HUES48 (cell line): ENCODE results near the gene TMED8.
"Not testable (repeated sequence)": the region's sequence is repeated elsewhere in the genome, so short reads cannot be mapped to it uniquely, and the experiment has no call there.

ENCODE experiments used
- H3K27ac ChIP-seq: one replicate; pipeline ENCODE4 v1.7.0; 2013; ENCODE audit warnings: low read depth, low read length, inconsistent platforms
- H3K27me3 ChIP-seq: 2 replicates; pipeline ENCODE4 v1.6.1; 2013; ENCODE audit warnings: mild to moderate bottlenecking, low read length; ENCODE audit not compliant: control insufficient read depth, insufficient read depth
- H3K36me3 ChIP-seq: 2 replicates; pipeline ENCODE4 v1.6.1; 2013; ENCODE audit warnings: low read length; ENCODE audit not compliant: control insufficient read depth, insufficient read depth
- H3K4me1 ChIP-seq: 2 replicates; pipeline ENCODE4 v1.6.1; 2013; ENCODE audit warnings: mild to moderate bottlenecking, low read length; ENCODE audit not compliant: control insufficient read depth, insufficient read depth
- H3K4me3 ChIP-seq: 2 replicates; pipeline ENCODE4 v1.5.1; 2013; ENCODE audit warnings: mild to moderate bottlenecking, low read depth, low read length
- H3K9ac ChIP-seq: 2 replicates; pipeline ENCODE4 v1.6.1; 2013; ENCODE audit warnings: mild to moderate bottlenecking, low read depth, low read length, moderate library complexity
- H3K9me3 ChIP-seq: 2 replicates; pipeline ENCODE4 v1.6.1; 2013; ENCODE audit warnings: low read length; ENCODE audit not compliant: control insufficient read depth, insufficient read depth

TMED8 gene

DNA sequence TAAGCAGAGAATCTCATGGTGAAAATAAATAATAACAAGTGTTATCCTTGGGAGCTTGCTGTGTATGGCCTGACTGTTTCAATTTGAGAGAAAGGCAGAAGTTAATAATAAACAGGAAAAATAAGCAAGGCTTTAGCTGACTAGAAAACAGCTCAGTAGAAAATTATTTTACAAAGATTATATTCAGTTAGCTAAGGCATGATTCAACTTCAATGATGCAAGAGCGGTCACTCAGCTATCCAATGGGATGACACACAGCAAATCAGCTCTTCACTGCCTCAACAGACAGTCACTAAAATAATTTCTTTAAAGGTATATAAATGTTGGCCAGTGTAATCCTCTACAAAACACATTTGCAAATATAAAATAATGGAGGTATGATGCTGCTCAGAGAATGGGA, 37.5 kb downstream of the TMED8 start:
- H3K9me3 ChIP-seq: no peaks in the 10 kb centered on the region
- no peaks in the 10 kb centered on the region for H3K27me3 ChIP-seq
- no peak overlapping the region for H3K4me3 ChIP-seq
- H3K4me1 ChIP-seq: peaks cover 74% of the 10 kb centered on the region
- H3K27ac ChIP-seq: peak overlapping the region; percentile 88
- no peak overlapping the region for H3K9ac ChIP-seq
- peaks cover 6% of the 10 kb centered on the region; the same call in 1 of the 2 replicates for H3K36me3 ChIP-seq

DNA sequence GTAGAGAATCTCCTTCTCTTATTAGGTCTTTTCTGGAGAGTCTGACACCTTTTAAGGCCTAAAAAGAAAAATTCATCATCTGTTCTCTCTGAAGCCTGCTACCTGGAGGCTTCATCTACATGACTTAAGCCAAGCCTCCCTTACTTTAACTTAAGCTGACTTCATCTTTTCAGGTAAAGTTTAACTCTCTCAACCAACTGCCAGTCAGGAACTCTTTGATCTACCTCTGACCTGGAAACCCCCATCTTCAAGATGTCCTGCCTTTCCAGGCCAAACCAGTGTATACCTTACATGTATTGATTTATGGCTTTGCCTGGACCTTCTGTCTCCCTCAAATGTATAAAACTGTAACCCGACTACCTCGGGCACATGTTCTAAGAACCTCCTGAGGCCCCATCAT, 38.6 kb downstream of the TMED8 start:
- peaks cover 6% of the 10 kb centered on the region; the same call in 1 of the 2 replicates for H3K36me3 ChIP-seq

DNA sequence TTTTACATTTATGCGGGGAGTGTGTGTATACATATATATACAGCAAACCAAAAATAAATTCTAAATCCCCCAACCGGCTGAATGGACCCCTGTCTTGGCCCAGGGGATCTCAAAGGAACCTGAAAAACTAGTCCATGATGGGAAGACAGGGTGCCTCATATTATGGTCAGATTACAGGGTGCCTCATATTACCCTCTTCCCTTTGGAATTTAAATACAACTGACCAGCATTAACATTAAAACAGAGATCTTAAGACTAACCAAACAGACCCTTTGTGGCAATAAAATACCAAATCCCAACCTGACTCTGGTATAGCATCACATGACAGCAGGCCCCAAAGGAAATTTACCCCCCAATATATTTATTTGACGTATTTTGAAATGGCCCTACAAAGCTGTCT, 39.0 kb downstream of the TMED8 start:
- Histone ChIP-seq H3K4me3 (peak overlapping the region; percentile 25; the same call in 1 of the 2 replicates), H3K36me3 (peaks cover 6% of the 10 kb centered on the region; the same call in 1 of the 2 replicates), H3K27me3 (no peaks in the 10 kb centered on the region), H3K9ac (peak overlapping the region; percentile 38; the same call in 1 of the 2 replicates), H3K9me3 (no peaks in the 10 kb centered on the region), H3K27ac (peak overlapping the region; percentile 88), H3K4me1 (peaks cover 69% of the 10 kb centered on the region)

More for the DNA sequence above, 38.6 kb downstream of the TMED8 start:
- H3K4me3 ChIP-seq: peak overlapping the region; percentile 25; the same call in 1 of the 2 replicates
- no peaks in the 10 kb centered on the region for H3K9me3 ChIP-seq
- peaks cover 70% of the 10 kb centered on the region for H3K4me1 ChIP-seq
- H3K9ac ChIP-seq: peak overlapping the region; percentile 38; the same call in 1 of the 2 replicates
- H3K27ac ChIP-seq: peak overlapping the region; percentile 88
- no peaks in the 10 kb centered on the region for H3K27me3 ChIP-seq

DNA sequence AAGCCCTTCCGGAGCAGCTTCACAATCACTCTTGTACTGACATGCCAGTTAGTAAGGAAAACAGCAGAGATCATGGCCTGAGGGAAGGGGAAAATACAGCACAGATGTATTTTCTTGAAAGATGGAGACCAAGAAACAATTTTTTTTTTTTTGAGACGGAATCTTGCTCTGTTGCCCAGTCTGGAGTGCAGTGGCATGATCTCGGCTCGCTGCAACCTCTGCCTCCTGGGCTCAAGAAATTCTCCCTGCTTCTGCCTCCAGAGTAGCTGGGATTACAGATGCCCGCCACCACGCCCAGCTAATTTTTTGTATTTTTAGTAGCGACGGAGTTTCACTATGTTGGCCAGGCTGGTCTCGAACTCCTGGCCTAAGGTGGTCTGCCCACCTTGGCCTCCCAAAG, 39.6 kb downstream of the TMED8 start:
- H3K4me3 ChIP-seq, H3K9me3 ChIP-seq, H3K27me3 ChIP-seq, H3K36me3 ChIP-seq: not testable (repeated sequence)
- peak overlapping the region; percentile 88 for H3K27ac ChIP-seq
- peak overlapping the region; percentile 35; the same call in 1 of the 2 replicates for H3K9ac ChIP-seq
- H3K4me1 ChIP-seq: peaks cover 63% of the 10 kb centered on the region

DNA sequence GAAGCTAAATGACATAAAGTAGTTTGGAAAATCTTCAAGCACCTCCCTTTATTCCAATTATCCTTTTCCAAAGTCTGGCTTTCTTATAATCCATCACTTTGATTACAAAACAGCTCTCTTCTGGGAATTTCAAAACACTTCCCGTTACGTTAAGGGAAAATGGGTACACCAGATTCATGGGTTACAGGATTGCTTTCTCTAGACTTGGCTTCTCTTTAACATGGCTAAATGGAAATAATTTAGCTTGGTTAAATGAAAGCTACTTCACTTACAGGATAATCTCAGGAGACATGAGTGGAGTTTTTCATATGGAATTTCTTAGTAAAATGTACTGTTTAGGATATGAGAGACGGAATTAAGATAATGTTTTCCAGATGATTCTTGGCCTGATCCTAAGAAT, 41.3 kb downstream of the TMED8 start:
- Histone ChIP-seq H3K27me3 (no peaks in the 10 kb centered on the region), H3K9me3 (no peaks in the 10 kb centered on the region), H3K4me3 (no peak overlapping the region), H3K27ac (peak overlapping the region; percentile 26), H3K9ac (no peak overlapping the region), H3K4me1 (peaks cover 60% of the 10 kb centered on the region), H3K36me3 (no peaks in the 10 kb centered on the region)

DNA sequence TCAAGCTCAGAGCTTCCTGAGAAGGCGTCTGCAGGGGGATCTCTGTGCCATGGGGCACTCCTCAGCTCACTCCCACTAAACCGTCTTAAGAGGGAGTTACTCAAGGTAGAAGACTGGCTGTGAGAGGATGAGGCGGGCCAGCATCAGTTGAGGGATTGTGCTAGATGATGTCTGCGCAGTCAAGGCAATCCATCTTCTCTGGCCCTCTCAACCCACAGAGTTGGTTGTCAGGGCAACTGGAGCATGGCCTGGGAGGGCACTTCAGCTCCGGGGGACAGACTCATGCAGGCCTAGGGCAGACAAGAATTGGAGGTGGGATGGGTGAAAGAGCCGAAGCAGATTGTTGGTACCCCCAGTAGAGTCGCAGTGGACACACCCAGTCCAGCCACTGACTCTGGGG, 47.0 kb downstream of the TMED8 start:
- Histone ChIP-seq H3K9me3 (no peaks in the 10 kb centered on the region), H3K4me3 (no peak overlapping the region), H3K4me1 (0 out of 2 replicates have a peak, but pooled peaks cover 7% of the 10 kb centered on the region), H3K27ac (no peak overlapping the region), H3K27me3 (no peaks in the 10 kb centered on the region), H3K36me3 (no peaks in the 10 kb centered on the region), H3K9ac (no peak overlapping the region)

DNA sequence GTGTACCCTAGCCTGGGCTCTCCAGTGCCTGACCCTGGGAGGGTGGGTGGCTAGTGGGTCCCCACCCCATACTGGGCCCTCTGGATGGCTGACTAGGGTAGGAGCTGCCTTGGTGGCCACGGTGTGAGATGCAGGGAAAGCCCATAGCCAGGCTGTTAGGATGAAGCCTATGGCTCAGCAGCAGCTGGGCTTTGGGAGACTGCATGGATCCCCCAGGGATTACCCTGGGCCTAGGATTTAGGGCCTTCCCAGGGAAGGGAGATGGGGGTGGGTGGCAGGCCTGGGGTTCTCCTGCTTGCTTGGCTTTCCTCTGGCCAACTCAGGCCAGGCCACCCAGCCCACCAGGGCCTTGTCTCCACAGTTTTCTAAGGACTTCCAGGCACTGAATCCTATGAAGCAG, 49.8 kb downstream of the TMED8 start:
- Histone ChIP-seq H3K4me3 (no peak overlapping the region), H3K9ac (no peak overlapping the region), H3K36me3 (no peaks in the 10 kb centered on the region), H3K4me1 (peaks cover 7% of the 10 kb centered on the region), H3K27me3 (no peaks in the 10 kb centered on the region), H3K27ac (no peak overlapping the region), H3K9me3 (no peaks in the 10 kb centered on the region)

DNA sequence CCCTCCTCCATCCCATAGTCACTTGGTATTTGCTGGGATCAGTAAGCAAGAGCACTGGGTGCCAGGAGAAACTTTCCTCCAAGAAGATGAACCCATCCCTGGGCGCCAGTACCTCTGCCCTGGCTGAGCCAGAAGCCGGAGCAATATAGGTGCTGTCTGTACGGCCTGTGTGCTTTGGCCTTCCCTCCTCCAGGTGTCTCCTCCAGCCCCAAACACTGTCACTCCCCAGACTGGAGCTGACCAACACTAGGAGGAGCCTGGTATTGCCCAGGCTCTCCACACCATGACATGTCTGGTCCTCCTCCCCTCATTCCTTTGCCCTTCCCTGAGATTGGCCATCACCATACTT, 51.2 kb downstream of the TMED8 start:
- Histone ChIP-seq H3K9ac (no peak overlapping the region), H3K27ac (no peak overlapping the region), H3K4me1 (peaks cover 8% of the 10 kb centered on the region), H3K4me3 (no peak overlapping the region), H3K36me3 (no peaks in the 10 kb centered on the region), H3K9me3 (no peaks in the 10 kb centered on the region), H3K27me3 (no peaks in the 10 kb centered on the region)

DNA sequence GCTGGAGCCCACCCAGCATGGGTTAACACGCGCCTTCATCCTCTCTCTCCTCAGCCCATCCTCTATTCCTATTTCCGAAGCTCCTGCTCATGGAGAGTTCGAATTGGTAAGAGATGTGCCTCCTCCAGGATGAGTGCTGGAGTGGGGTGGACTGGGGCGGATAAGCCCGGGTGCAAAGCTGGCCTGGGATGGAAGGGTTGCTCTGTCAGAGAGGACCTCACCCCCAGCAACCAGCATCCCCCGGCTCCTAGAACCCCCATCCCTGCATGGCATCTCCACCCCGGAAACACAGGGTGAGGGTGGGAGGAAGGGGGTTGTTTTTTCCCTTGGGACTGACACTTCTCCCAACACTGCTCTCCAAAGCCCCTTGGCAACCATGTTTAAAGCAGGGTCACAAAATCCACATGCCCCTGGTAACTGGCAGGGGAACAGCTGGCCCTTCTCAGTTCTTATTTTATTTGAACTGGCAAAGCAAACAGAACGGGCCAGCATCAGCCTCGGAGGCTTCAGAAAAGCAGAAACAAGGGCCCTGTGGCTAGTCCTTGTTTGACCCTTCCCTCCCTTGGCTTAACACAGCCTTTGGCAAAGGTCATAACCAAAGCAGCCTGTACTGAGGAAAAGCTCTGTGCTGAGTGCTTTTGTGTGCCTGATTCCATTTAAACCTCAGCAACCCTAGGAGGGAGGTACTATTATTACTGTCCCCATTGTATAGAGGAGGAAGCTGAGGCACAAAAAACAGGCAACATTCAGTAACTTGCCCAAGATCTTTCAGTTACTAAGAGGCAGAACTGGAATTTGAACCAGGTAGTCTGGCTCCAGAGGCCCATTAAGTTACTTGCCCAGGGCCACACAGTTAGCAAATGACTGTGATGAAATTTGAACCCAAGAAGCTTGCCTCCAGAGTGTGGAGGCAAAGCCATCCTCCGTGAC, 51.8 kb downstream of the TMED8 start:
- H3K4me3 ChIP-seq: no peak overlapping the region
- H3K36me3 ChIP-seq: no peaks in the 10 kb centered on the region
- no peaks in the 10 kb centered on the region for H3K9me3 ChIP-seq
- no peak overlapping the region for H3K9ac ChIP-seq
- peaks cover 8% of the 10 kb centered on the region for H3K4me1 ChIP-seq
- H3K27ac ChIP-seq: no peak overlapping the region
- H3K27me3 ChIP-seq: no peaks in the 10 kb centered on the region

DNA sequence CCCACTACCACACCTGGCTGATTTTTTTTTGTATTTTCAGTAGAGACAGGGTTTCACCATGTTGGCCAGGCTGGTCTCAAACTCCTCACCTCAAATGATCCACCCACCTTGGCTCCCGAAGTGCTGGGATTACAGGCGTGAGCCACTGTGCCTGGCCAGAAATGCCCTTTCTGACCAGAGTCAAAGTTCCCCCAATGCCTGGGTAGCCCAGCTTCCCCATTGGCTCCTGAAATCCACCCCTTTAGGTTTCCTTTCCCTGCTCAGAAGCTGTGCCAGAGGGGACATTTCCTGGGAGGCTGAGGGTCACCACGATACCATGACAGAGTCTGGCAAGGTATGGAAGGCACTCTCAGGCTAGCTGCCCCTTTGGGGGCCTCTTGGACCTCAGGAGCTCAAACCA, 52.6 kb downstream of the TMED8 start:
- peaks cover 12% of the 10 kb centered on the region for H3K4me1 ChIP-seq
- no peaks in the 10 kb centered on the region for H3K27me3 ChIP-seq
- H3K9me3 ChIP-seq: no peaks in the 10 kb centered on the region
- H3K9ac ChIP-seq: no peak overlapping the region
- no peak overlapping the region for H3K27ac ChIP-seq
- no peak overlapping the region for H3K4me3 ChIP-seq
- no peaks in the 10 kb centered on the region for H3K36me3 ChIP-seq

DNA sequence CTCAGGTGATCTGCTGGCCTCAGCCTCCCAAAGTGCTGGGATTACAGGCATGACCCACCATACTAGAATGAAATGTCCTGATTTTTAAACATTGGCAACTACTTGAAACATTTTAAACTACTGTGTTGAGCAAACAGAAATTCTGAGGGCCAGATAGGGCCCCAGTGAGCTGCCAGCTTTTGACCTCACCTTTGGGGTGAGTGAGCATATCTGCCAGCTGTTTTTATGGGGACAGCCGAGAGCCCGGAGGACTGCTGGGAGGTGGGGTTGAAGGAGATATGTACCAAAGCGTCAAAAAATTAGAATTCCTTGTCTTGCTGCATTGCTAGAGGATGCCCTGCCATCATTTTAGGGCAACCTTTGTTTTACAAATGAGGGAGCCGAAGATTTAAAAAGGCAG, 53.3 kb downstream of the TMED8 start:
- no peak overlapping the region for H3K27ac ChIP-seq
- no peak overlapping the region for H3K9ac ChIP-seq
- H3K4me3 ChIP-seq: no peak overlapping the region
- H3K27me3 ChIP-seq: no peaks in the 10 kb centered on the region
- no peaks in the 10 kb centered on the region for H3K9me3 ChIP-seq
- peaks cover 14% of the 10 kb centered on the region for H3K4me1 ChIP-seq
- H3K36me3 ChIP-seq: no peaks in the 10 kb centered on the region
